AG09309 (cell line): ENCODE measurements around the gene SLC17A5.

ENCODE experiments used
- DNase-seq: peaks from one replicate; pipeline ENCODE4 v3.0.0-alpha.2; 2010; ENCODE audit warnings: low read depth
- H3K4me3 ChIP-seq: 2 replicates; pipeline ENCODE4 v1.5.1; 2011; ENCODE audit warnings: mild to moderate bottlenecking, low read depth, low read length, moderate library complexity; ENCODE audit not compliant: control insufficient read depth
- TF ChIP-seq, protein P1 (sequence below): IDR thresholded peaks from 2 replicates; pipeline ENCODE4 v1.5.1; 2011; ENCODE audit warnings: mild to moderate bottlenecking, low read depth, low read length, inconsistent platforms; ENCODE audit not compliant: insufficient read depth, control insufficient read depth; ENCODE audit errors: missing control alignments

Gene SLC17A5

DNA sequence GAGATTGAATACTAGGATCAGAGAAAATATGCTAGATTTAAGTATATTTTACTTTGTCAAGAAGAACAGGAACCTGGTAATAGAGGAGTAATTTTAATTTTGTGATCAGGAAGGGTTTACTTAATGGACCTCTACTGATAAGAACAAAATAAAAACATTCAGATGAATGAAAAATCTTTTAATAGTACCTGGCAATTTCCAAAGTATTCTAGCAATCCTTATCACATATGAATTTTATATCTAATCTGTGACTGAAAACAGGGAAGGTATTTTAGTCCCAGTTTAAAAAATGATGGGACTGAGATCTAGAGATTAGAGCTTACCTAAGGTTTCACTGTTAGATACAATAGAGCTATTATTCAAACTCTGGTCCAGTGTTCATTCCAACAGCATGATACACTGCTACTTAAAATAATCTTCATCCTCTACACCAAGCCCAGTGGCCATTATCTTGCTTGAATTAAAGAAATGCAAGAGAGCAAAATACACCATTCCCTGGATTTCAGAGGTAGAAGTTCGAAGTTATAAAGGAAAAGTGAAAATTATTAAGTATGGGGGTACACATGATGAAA is 13.5 kb downstream of the SLC17A5 start:
- H3K4me3 ChIP-seq = no peak overlapping the region
- DNase-seq = no peak
- TF ChIP-seq, protein P1, sequence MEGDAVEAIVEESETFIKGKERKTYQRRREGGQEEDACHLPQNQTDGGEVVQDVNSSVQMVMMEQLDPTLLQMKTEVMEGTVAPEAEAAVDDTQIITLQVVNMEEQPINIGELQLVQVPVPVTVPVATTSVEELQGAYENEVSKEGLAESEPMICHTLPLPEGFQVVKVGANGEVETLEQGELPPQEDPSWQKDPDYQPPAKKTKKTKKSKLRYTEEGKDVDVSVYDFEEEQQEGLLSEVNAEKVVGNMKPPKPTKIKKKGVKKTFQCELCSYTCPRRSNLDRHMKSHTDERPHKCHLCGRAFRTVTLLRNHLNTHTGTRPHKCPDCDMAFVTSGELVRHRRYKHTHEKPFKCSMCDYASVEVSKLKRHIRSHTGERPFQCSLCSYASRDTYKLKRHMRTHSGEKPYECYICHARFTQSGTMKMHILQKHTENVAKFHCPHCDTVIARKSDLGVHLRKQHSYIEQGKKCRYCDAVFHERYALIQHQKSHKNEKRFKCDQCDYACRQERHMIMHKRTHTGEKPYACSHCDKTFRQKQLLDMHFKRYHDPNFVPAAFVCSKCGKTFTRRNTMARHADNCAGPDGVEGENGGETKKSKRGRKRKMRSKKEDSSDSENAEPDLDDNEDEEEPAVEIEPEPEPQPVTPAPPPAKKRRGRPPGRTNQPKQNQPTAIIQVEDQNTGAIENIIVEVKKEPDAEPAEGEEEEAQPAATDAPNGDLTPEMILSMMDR = no peak

DNA sequence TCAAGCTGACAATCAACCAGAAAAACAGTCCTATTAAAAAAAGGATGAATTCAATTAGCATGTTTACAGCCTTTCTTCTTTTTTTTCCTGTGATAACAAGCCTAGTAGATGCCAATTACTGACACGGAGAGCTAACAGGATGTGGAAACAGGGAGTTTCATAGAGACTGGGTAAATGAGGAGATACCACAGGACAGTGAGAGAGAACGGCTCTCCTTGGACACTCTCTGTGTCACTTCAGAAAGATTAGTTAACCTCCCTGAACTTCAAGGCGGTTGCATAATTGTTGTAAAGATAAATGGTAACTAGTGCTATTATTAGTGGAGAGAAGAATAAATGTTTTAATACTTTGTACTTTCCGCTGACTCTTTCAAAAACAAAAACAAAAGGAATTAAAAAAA is 14.8 kb downstream of the SLC17A5 start:
- TF ChIP-seq, protein P1 = no peak
- DNase-seq = no peak
- H3K4me3 ChIP-seq = no peak overlapping the region

DNA sequence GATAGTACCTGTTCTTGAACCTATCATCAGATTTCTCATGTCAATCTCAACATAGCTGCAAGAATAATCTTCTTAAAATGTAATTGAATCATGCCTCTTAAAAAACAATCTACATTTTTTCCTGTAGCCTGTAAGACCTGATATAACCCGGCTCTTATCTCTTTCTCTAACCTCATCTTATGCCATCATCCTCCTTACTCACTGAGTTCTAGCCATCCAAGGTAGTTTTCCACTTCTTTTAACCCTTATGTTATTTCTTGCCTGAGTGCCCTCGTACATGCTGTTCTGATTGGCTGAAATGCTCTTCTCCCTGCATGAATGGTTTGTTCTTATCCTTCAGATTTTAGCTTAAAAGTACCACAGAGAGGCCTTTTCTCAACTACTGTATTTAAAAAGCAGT is 16.4 kb downstream of the SLC17A5 start:
- H3K4me3 ChIP-seq = no peak overlapping the region
- no peak for DNase-seq
- TF ChIP-seq, protein P1 = no peak

DNA sequence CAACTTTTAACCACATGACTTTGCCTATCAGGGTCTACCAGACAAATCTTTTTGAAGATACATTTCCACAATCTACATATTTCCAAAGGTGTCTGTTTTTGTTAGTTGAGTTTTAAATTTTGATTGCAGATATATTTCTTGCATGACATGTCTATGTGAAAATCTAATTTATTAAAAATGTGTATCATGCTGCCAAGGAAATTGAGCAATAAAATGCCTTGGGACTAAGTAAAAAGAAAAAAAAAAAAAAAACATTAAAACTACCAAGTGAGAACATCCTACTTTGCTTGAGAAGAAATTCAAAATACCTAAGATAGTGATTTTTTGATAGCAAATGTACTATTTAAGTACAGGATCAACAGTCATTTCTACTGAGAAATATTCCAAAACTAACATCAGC is 17.7 kb downstream of the SLC17A5 start:
- TF ChIP-seq, protein P1 = no peak
- no peak for DNase-seq
- H3K4me3 ChIP-seq = no peak overlapping the region

DNA sequence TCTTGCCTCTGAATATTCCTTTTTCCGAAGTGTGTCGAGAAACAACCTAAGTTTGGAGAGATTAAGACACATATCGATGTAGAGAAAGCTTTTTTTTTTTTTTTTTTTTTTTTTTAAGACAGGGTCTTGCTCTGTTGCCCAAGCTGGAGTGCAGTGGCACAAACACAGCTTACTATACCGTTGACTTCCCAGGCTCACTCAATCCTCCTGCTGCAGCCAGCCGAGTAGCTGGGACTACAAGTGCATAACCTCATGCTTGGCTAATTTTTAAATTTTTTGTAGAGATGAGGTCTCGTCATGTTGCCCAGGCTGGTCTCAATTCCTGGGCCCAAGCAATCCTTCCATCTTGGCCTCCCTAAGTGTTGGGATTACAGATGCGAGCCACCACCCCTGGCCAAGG is 21.4 kb downstream of the SLC17A5 start:
- TF ChIP-seq, protein P1 = no peak
- DNase-seq = no peak
- no peak overlapping the region for H3K4me3 ChIP-seq

DNA sequence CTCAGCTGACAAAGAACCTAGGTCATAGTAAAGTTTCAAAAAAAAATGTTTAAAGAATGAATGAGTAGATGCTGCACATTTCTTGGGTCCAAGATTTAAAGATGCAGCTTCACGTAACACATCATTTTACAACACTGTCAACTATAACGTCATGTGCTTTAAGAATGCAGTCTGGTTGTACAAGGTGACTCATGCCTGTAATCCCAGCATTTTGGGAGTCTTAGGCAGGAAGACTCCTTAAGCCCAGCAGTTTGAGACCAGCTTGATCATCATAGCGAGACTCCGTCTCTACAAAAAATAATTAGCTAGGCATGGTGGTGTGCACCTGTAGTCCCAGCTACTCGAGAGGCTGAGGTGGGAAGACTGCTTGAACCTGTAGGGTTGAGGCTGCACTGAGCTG is 21.9 kb downstream of the SLC17A5 start:
- TF ChIP-seq, protein P1 = no peak
- DNase-seq = no peak
- H3K4me3 ChIP-seq = no peak overlapping the region

DNA sequence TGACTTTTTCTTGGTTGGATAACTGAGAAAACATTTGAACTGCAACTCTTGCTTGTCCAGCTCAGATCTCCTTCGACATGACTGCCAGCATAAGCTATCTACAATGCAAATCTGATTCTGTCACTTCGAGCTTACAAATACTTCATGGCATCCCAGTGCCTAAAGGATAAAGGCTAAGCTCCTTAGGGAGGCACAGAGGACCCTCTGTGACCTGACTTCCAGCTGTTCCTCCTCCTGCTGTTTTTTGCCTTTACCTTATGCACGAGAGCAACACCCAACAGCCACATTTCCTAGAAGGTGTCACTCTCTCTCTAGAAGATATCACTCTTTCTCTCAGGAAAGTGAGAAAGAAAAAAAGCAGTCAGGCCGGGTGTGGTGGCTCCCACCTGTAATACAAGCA is 23.4 kb downstream of the SLC17A5 start:
- no peak for DNase-seq
- TF ChIP-seq, protein P1 = no peak
- no peak overlapping the region for H3K4me3 ChIP-seq
